ENCODE measurements around the gene VGLL4.

DNA sequence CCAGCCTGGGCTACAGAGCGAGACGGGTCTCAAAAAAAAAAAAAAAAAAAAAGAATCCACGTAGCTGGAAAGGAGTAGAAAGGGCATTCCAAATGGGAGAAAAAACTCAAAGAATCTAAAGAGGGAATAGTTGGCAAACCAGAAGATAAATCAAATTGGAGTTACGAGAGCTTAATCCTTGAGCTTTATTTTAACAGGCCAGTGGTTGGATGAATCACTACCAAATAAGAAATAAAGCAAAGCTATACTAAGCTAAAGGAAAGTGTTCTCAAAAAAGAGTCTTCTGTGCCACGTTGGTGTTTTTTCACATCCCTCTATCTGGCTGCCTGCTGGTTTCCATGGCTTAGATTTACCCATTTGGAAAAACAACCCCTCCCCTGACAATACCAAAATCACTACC is 14.0 kb downstream of the VGLL4 start:
- TF ChIP-seq POLR2A (IDR thresholded peaks at IDR 0.05; ENCODE audit: low read length), result no peak
- no peak for TF ChIP-seq GATA1 (IDR thresholded peaks at IDR 0.05; ENCODE audit: low read depth, low read length)

Data from erythroblast (primary cell).